Esophagus mucosa (tissue), 1 donor: ENCODE measurements around the gene DCAF17. TPM values are rescaled to one million over a fixed set of nuclear protein-coding genes. Genes with fewer than 3 reads are reported as not detected.
"Not testable (repeated sequence)": the region's sequence is repeated elsewhere in the genome, so short reads cannot be mapped to it uniquely, and the experiment has no call there.

Experiments used
- ATAC-seq: fragments of 200-7000 bp; cut with Tn5 transposase; one replicate; pipeline ENCODE4 v1.9.1; 2020
- total RNA-seq: library from RNA; stranded (reverse); gene quantifications from one replicate; pipeline ENCODE4 v1.2.4, GENCODE V29; 2023
- donor health status: DM: yes; HTN: yes; CAD: no.

The DCAF17 gene
- total RNA-seq, 1 donor from 2014 or later, result 9.4 TPM

DNA sequence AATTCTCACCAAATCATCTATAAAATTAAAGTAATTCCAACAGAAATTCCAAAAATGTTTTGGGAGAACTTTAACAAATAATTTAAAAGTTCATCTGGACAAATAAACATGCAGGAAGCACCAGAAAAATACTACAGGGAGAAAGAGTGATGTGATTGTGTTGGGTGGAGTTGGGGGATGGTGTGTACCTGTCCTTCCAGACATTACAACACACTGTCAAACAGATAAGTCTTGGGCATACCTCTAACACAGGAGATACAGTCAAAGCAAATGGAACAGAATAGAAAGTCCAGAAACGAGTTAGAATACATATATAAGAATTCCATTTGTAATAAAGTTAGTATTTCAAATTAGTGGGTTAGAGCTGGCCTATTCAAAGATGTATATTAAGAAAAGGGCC lies 22.8 kb upstream of the DCAF17 start:
- no peak for ATAC-seq

DNA sequence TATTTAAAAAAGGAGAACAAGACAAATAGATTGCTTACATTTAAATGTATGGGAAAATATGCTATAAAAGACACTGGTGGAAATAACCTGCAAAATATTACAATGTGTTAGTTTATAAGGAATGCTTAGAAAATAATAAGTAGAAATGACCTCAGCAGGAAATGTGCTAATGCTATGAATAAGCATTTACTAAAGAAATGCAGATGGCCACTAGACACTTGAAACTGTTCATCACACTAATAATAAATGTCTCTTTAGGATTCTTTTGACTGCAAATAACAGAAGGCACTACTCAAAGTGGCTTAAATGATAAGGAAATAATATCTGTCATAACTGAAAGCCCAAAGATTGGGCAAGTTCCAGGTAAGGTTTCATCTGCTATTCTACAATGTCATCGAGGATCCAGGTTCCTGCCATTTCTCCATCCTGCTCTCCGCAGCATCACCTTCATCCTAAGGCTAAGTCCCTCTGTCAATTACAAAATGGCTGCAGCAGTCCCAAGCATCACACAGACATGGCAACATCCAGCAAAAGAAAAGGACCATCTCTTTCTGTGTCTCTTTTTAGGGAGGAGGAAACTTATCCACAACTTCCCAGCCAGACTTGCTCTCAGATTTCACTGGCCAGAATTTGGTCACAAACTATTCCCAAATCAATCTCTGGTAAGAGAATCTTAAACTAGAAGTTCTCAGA lies 22.1 kb upstream of the DCAF17 start:
- ATAC-seq, result no peak

DNA sequence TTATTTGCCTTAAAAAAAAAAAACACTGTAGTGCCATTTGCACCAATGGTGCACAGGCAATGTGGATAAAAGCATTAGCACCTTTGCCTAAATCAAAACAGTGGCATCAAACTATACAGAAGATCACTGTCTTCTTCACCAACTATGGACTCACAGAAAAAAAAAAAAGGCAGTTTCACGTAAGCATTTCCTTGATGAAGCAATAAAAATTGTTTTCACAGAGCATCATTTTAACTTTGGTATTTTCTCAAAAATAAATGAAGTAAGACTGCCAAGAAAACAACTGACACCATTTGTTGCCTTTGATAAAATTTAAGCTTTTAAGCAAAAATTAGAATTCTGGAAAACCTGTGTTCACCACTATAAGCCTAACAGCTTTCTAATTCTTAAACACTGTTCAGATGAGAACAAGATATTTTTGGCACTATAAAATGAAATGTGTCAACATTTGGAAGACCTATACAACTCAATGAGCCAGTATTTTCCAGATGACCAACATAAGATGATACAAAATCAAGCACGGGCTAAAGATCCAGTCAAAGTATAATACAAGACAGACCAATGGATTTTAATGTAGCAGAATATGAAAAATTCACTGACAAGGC lies 21.4 kb upstream of the DCAF17 start:
- no peak for ATAC-seq

DNA sequence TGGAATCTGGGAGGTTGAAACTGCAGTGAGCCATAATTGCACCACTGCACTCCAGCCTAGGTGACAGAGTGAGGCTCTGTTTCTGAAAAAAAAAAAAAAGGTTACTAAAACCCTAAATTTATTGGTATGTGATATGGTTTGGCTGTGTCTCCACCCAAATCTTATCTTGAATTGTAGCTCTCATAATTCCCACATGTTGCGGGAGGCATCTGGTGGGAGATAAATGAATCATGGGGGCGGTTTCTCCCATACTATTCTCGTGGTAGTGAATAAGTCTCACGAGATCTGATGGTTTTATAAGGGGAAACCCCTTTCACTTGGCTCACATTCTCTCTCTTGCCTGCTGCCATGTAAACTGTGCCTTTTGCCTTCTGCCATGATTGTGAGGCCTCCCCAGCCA lies 19.4 kb upstream of the DCAF17 start:
- ATAC-seq, result not testable (repeated sequence)

DNA sequence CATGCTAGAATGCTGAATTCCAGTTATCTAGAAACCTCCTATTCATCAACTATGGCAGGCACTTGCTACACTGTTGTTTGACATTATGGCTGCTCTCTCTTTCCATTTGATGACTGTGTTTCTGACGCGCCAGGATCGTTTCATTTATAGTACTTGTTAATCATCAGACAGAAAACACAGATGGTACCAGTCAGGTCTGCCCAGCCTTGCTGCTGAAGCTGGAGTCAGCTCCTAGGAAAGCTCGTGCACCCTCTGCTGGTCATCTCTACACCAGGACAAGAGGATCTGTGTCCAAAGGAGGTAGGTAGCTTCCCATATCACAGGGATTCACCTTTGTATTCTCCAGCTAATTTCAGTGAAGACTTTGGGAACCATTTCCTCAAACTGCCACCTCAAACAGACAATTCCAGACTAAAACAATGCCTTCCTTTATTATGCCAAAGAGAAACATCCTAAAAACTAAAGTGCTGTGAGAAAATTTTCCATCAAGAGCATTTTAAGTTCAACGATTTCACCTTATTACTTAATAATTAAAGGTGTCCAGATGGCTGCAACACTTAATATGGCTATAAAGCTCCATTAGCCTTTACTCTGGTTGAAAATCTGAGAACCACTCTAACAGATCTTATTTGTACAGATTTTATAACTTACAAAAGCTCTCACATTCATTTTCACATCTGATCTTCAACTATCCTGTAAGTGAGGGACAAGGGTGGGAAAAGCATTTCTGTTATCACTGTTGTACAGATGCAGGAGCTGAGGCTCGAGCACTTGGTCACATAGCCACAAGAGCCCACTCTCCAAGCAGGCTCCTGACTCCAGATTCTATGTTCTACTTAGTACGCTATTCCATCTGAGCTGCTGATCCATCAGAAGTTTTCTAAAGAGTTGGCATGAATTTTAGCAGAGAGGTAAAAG lies 17.8 kb upstream of the DCAF17 start:
- peak; percentile 99 for ATAC-seq

DNA sequence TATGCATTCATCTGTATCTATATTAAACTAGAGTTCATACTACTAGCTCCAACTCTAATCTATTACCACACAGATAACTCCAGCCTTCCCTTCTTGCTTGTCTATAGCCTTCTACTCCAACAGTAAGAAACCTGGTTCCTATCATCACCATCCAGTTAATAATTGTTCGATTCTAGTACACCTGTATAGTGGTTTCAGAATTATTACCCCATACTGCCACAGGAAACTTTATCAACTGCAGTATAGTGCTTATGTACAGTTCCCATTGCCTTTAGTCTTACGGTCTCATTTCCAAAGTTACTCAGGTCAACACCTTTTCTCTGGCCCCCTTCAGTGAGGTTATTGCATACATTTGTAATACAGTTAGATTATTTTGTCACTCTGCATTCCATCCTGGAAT lies 14.7 kb upstream of the DCAF17 start:
- ATAC-seq, result no peak

DNA sequence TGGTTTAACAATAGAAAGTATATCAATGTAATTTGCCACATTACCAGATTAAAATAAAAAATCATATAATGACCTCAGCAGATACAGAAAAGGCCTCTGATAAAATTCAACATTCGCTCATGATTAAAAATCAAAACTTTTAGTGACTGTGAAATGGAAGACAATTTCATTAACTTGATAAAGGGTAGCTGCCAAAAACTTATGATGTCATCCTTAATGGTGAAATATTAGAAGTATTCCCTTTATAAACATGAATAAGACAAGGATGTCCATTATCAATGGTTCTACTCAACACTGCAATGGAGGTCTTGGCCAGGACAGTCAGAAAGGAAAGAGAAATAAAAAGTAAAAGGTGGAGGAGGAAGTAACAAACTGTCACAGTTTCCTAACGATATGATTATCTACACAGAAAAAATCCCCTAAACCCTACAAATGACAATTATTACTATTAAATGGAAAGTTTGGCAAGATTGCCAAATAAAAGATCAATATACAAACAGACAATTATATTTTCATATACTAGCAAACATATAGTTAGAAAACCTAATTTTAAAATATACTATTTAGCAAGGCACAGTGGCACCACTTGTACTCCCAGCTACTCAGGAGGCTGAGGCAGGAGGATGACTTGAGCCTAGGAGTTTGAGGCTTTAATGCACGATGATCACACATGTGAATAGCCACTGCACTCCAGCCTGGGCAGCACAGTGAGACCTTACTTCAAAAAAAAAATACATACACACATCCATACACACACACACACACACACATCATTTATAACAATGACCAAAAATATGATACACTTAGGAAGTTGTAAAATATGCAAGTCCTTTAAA lies 13.1 kb upstream of the DCAF17 start:
- ATAC-seq, result no peak

DNA sequence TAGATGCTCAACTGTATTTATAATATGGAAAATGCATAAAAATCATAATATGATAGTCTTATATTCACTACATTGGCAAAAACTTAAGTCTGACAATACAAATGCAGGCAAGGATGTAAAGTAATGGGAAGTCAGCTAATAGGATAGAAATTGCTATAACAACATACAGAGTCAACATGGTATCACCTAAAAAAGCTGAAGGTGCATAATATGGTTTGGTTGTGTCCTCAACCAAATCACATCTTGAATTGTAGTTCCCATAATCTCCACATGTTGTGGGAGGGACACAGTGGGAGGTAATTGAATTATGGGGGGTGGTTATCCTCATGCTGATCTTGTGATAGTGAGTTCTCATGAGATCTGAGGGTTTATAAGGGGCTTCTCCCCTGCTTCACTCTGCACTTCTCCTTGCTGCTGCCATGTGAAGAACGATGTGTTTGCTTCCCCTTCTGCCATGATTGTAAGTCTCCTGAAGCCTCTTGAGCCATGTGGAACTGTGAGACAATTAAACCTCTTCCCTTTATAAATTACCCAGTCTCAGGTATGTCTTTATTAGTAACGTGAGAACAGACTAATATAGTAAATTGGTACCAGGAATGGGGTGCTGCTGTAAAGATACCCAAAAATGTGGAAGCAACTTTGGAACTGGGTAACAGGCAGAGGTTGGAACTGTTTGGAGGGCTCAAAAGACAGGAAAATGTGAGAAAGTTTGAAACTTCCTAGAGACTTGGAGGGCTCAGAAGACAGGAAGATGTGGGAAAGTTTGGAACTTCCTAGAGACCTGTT lies 11.1 kb upstream of the DCAF17 start:
- ATAC-seq, result not testable (repeated sequence)

DNA sequence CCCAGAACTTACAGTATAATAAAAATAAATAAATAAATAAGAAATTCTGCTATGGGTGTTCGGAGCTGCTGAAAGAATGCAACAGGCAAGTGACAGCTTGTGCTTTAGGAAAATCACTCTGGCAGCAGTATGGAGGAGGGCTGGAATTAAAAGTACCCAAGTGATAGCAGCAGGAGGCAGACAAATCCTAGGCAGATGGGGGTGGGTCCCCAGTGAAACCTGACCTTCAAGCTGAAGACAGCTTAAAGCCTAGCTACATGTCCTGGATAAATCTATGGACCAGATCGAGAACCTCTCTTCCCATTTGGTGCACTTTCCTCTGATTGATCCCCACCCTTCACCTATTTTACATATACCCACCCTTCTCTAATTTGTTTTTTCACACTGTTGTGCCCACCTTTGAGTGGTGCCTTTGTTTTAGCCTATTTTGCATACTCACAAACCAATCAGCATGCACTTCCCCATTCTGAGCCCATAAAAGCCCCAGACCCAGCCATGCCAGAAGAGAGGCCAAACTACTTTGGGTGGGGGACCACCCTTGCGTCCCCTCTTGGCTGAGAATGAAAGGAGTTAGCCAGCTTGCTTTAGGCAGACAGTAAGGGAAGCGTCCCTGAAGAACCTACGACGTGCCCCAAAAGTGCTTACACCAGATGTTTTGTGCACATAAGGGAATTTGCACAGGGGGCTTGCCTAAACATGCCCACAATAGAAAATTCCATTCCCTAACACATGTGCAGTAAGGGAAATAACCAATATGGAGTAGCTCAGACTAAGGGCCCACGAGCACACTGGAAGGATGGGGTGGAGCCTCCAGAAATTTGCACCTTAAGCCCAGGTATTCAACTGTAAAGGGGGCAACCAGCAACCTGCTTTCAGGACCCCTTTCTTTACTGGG lies 3.3 kb upstream of the DCAF17 start:
- ATAC-seq, result no peak

DNA sequence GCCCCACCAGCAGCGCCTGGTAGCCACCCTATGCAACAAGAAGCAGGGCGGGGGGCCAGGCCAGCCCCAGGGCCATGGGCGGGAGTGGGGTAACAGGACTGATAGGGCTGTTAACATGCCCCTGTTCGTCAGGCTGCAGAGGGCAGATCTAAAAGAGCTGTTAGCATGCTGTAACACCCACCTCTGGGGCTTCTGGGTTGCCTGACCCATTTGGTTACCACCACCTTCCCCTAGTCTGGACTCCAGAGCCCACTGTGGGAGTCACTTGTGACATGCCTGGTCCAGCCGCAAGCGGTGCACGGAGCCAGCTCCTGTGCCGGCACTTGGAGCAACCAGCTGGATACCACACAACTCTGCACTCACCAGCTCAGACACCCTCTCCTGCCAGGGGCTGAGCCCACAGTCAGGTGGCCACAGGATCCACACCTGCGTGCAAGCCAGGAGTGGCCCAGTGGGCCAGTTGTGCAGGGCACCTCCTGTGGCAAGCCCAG lies 2.3 kb upstream of the DCAF17 start:
- no peak for ATAC-seq

DNA sequence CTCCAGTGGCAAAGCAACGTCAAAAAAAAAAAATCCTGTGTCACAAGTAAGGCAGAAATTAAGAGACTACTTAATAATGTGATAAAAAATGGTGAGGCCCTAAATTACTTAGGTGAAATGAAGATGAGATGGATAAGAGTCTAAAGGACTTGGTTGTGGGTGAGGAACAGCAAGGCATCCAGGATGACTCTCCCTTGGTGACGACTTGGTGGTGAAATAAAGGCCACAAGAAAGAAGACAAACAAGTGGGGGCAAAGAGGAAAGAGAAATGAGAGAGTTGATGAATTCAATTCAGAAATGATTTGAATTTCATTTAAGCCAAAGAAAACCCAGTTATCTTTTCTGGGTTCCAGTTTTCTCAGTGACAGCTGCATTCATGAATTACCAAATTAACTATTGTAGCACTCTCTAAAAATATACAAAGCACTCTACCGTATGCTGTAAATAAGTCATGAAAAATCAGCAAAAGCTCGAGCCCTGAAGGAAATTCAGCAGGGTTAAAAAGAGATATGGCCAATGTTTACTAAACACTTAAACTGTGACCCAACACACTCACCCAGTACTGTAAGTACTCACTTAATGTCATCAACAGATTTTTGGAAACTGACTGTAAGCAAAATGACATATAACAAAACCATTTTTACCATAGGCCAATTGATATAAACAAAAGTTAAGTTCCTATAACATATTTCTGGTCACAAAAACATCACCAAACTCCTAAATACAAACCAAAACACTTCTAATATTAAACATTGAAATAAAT lies 1.6 kb upstream of the DCAF17 start:
- ATAC-seq, result no peak

DNA sequence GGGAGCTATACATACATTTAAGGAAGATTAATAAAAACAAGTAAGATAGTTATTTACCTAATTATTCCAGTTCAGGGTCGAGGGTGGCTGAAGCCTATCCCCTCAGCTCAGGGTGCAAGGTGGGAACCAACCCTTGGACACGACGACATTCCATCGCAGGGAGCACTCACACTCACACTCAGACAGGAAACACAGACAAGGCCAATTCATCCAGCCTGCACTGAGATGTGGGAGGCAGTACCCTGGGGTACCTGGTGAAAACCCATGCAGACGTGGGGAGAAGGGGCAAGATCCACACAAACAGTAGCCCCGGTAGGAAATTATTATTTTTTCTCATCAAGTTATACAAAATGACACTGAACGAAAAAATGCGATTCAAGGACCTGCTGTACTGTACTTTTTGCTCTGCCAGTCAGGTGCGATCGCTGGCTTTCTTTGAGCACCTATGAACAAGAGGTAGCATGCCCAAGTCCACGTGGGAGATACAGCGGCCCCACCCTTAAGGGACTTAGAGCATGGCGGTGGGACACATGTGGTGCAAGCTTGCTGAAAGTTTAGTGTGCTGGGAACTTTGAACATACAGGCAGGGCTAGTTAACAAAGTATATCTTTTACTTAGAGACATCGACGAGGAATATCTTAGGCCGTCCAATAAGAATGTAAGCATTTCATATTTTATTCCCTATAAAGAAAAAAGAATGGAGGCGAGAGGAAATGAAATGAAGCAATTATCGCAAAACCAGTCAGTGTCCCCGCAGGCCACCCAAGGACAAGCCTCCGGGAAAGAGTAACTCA lies 860 bp upstream of the DCAF17 start:
- peak; percentile 76 for ATAC-seq

DNA sequence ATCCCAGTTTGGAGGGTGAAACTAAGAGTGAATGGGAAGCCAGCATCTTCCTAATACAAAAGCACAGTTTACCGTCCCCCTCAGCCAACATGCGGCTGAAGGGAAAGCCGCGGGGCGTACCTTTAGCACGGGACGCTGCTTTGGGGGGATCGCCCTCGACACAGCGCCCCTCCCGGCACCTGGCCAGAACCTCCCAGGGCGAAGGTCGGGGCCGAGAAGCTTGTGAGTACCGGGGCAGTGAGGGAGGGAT lies 338 bp upstream of the DCAF17 start, which contains the start of gene METTL8:
Gene METTL8, minus strand, starts transcription at position 228 of the 250 bp plus-strand sequence. CDS start 41,805 bp downstream, outside the sequence.
- ATAC-seq, result no peak

DNA sequence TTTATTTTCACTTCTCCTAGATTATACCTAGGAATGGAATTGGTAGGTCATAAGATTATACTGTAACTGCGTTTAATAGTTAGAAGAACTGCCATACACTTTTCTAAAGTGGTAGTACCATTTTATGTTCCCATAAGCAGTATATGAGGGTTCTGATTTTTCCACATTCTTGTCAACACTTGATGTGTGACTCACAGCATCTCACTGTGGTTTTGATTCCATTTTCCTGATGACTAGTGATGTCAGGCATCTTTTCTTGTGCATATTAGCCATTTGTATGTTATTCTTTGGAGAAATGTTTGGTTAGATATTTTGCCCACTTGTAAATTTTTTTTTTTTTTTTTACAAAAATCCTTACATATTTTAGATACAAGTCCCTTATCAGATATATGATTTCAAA lies 2.3 kb downstream of the DCAF17 start:
- ATAC-seq, result no peak

DNA sequence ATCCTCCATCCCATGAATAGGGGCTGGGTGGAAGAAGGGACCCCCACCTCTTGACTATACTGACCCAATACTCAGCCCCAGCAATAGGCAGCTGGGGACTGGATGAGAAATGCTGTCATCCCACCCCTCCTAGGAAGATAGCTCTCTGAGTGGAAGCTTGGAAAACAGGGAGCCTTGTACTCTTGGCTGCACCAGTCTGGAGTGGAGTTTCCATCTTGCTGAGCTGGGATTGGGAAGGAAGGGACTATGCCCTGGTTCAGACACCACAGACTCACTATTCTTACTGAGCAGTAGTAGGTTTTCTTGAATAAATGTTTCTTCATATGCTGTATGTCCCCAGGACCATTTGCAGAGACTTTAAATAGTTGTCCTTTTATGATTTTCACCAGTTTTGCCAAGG lies 7.4 kb downstream of the DCAF17 start:
- no peak for ATAC-seq

DNA sequence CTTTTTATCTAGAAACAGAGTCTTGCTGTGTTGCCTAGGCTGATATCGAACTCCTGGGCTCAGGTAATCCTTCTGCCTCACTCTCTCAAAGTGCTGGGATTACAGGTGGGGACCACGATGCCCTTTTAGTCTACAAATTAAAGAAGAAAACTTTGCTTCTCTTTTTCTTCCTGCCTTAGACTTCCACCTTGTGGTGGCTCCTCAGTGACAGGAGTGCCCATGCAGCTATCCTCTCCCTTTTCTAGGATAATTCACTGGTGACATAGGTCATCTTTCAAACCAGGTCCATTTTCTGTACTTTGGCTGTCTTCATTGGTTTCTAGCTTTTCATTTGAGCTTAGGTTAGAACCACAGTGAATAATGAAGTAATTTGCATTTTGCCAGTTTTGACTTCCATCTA lies 13.6 kb downstream of the DCAF17 start:
- no peak for ATAC-seq

DNA sequence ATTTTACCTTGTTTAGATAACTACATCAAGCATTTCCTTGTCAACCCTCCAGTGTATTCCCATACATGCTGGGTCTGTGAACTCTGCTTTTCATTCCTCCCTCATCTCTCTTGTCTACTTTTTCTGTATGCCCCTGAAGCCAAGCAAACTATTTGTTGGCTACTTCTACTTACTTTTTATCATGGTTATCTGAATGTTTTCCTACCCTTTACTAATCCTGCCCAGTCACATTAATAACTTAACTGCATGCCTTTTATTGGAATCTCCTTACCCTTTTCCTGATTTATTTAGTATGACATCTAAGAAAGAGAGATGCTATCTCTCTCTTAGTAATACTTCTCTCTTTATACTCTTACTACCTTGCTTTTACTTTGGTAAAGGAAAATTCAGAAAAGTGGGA lies 17.0 kb downstream of the DCAF17 start:
- ATAC-seq, result no peak

DNA sequence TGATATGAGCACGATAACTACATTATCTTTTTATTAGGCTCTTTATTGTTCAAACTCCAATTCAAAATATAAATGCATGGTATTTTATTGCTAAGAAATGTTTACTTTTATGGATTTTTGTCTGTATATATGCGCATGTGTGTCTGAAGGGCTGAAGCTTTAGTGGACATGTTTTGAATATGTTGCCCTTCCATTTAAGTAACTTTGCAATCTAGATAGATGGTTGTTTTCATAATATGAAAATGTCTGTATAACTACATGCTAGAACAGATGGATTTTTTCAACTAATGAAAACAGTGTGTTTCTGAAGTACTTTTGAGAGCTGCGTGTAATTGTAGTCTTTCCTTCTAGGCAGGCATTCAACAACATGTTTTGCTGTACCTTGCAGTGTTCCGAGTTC lies 18.7 kb downstream of the DCAF17 start:
- no peak for ATAC-seq

DNA sequence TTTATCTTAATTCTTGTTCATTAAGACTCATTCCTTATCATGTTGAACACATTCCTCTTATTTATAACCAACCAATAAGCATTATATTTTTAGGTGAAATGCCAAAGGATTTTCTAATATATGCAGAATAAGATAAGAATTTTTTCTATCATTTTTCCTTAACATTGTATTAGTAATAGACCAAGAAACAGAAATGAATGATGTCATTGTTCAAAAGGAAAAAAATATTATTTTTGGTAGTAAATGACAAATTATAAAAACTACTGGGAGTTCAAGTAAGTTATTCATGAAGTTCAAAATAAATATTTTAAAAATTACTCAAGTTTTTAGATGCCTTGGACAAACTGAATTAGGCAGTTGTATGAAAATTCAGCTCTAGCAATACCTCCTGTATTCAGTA lies 25.5 kb downstream of the DCAF17 start:
- ATAC-seq, result no peak
